Ishikawa (cell line): ENCODE measurements around the gene F2RL3.

Experiments
- CEBPB ChIP-seq: IDR thresholded peaks from 2 replicates; pipeline ENCODE4 v1.6.1; 2012
- CREB1 ChIP-seq: IDR thresholded peaks from 2 replicates; pipeline ENCODE4 v1.6.1; 2012; ENCODE audit warnings: low read depth
- EGR1 ChIP-seq: IDR thresholded peaks from 2 replicates; pipeline ENCODE4 v1.6.1; 2012
- EP300 ChIP-seq: IDR thresholded peaks from 2 replicates; pipeline ENCODE4 v1.6.1; 2012; ENCODE audit warnings: borderline replicate concordance
- FOXM1 ChIP-seq: IDR thresholded peaks from 2 replicates; pipeline ENCODE4 v1.6.1; 2012; ENCODE audit warnings: low read depth, borderline replicate concordance
- NFIC ChIP-seq: IDR thresholded peaks from 2 replicates; pipeline ENCODE4 v1.6.1; 2012
- RAD21 ChIP-seq: IDR thresholded peaks from 2 replicates; pipeline ENCODE4 v1.6.1; 2012; ENCODE audit warnings: low read depth
- TAF1 ChIP-seq: IDR thresholded peaks from 2 replicates; pipeline ENCODE4 v1.6.1; 2012; ENCODE audit warnings: low read depth, mild to moderate bottlenecking
- TCF12 ChIP-seq: IDR thresholded peaks from 2 replicates; pipeline ENCODE4 v1.6.1; 2012; ENCODE audit warnings: low read depth
- TEAD4 ChIP-seq: IDR thresholded peaks from 2 replicates; pipeline ENCODE4 v1.6.1; 2012
- YY1 ChIP-seq: IDR thresholded peaks from 2 replicates; pipeline ENCODE4 v1.6.1; 2012; ENCODE audit warnings: low read depth
- ZBTB7A ChIP-seq: IDR thresholded peaks from 2 replicates; pipeline ENCODE4 v1.6.1; 2012; ENCODE audit warnings: low read depth
- TF ChIP-seq, protein P1 (sequence below): IDR thresholded peaks from 2 replicates; pipeline ENCODE4 v1.6.1; 2012
- TF ChIP-seq, protein P2 (sequence below): IDR thresholded peaks from 2 replicates; pipeline ENCODE4 v1.6.1; 2012
- TF ChIP-seq, protein P3 (sequence below): IDR thresholded peaks from 2 replicates; pipeline ENCODE4 v1.6.1; 2012; ENCODE audit warnings: low read depth, mild to moderate bottlenecking

The F2RL3 gene

GRCh38 chr19:16860118-16860517 is 28.7 kb upstream of the F2RL3 start:
- no peak for TF ChIP-seq TEAD4
- TF ChIP-seq, protein P1, sequence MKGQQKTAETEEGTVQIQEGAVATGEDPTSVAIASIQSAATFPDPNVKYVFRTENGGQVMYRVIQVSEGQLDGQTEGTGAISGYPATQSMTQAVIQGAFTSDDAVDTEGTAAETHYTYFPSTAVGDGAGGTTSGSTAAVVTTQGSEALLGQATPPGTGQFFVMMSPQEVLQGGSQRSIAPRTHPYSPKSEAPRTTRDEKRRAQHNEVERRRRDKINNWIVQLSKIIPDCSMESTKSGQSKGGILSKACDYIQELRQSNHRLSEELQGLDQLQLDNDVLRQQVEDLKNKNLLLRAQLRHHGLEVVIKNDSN = no peak
- no peak for TF ChIP-seq ZBTB7A
- TF ChIP-seq TAF1 = no peak
- no peak for TF ChIP-seq CREB1
- TF ChIP-seq, protein P2, sequence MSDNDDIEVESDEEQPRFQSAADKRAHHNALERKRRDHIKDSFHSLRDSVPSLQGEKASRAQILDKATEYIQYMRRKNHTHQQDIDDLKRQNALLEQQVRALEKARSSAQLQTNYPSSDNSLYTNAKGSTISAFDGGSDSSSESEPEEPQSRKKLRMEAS = no peak
- TF ChIP-seq NFIC = no peak
- no peak for TF ChIP-seq RAD21
- no peak for TF ChIP-seq CEBPB
- TF ChIP-seq TCF12 = no peak
- TF ChIP-seq FOXM1 = no peak
- TF ChIP-seq EGR1 = no peak
- no peak for TF ChIP-seq EP300
- TF ChIP-seq YY1 = no peak

DNA sequence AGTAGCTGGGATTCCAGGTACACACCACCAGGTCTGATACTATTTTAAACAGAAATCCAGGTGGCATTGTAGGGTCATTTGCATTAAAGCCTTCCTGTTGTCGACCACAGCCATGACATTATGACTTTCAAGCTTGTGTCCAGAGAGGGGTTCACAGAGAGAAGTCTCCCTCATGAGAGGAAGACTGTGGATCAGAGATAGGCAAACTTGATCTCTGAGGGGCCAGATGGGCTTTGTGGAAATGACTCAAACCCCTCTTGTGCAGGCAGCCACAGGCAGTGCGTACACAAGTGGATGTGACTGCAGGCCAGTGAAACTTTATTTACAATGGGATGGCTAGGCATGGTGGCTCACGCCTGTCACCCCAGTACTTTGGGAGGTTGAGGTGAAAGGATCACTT is 27.8 kb upstream of the F2RL3 start:
- no peak for TF ChIP-seq ZBTB7A
- no peak for TF ChIP-seq CREB1

DNA sequence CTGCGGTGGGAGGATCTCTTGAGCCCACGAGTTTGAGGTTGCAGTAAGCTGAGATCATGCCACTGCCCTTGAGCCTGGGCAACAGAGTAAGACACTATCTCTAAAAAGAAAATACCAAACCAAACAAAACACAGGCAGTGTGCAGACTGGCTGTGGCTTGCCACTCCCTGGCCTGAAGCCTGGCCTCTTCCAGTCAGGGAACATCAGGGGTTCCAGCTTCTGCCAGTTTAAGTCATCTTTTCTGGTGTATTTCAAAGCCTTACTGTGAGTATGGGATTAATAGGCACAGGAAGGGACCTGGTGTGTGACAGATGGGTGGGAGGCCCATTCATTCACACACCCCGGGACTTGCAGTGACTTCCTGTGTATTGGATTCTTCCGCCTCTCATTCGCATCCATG is 27.0 kb upstream of the F2RL3 start:
- TF ChIP-seq TCF12 (no peak), EP300 (no peak), TAF1 (no peak), YY1 (no peak), RAD21 (no peak), TEAD4 (no peak), EGR1 (no peak), NFIC (no peak), CREB1 (no peak), CEBPB (no peak), FOXM1 (no peak), ZBTB7A (no peak)
- TF ChIP-seq, protein P2 = no peak
- TF ChIP-seq, protein P1 = no peak
- TF ChIP-seq, protein P3, sequence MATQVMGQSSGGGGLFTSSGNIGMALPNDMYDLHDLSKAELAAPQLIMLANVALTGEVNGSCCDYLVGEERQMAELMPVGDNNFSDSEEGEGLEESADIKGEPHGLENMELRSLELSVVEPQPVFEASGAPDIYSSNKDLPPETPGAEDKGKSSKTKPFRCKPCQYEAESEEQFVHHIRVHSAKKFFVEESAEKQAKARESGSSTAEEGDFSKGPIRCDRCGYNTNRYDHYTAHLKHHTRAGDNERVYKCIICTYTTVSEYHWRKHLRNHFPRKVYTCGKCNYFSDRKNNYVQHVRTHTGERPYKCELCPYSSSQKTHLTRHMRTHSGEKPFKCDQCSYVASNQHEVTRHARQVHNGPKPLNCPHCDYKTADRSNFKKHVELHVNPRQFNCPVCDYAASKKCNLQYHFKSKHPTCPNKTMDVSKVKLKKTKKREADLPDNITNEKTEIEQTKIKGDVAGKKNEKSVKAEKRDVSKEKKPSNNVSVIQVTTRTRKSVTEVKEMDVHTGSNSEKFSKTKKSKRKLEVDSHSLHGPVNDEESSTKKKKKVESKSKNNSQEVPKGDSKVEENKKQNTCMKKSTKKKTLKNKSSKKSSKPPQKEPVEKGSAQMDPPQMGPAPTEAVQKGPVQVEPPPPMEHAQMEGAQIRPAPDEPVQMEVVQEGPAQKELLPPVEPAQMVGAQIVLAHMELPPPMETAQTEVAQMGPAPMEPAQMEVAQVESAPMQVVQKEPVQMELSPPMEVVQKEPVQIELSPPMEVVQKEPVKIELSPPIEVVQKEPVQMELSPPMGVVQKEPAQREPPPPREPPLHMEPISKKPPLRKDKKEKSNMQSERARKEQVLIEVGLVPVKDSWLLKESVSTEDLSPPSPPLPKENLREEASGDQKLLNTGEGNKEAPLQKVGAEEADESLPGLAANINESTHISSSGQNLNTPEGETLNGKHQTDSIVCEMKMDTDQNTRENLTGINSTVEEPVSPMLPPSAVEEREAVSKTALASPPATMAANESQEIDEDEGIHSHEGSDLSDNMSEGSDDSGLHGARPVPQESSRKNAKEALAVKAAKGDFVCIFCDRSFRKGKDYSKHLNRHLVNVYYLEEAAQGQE = no peak

DNA sequence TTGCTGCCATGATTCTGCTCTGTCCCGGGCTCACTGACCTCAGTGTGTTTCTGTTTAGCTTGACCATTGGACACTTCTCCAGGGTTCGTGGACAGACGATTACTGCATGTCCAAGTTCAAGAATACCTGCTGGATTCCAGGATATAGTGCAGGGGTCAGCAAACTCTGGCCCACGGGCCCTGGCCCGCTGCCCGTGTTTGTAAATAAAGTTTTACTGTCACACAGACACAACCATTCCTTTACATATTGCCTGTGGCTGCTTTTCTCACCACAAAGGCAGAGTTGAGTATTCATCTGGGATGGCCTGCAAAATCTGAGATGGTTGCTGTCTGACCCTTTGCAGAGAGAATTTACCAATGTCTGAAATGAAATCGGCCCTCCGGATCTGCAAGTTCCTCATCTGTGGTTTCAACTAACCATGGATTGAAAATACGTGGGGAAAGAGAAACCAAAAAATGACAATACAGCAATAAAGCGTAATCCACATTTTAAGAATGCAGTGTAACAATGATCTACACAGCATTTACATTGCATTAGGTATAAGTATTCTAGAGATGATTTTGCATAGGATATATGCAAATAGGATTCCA is 25.9 kb upstream of the F2RL3 start:
- no peak for TF ChIP-seq EGR1
- TF ChIP-seq, protein P3 = no peak
- no peak for TF ChIP-seq TEAD4
- TF ChIP-seq TAF1 = no peak
- no peak for TF ChIP-seq CREB1
- no peak for TF ChIP-seq FOXM1
- TF ChIP-seq TCF12 = no peak
- TF ChIP-seq, protein P1 = no peak
- no peak for TF ChIP-seq EP300
- no peak for TF ChIP-seq RAD21
- TF ChIP-seq NFIC = no peak
- TF ChIP-seq ZBTB7A = no peak
- no peak for TF ChIP-seq CEBPB
- TF ChIP-seq, protein P2 = no peak
- TF ChIP-seq YY1 = no peak

GRCh38 chr19:16867211-16867610 is 21.6 kb upstream of the F2RL3 start:
- TF ChIP-seq, protein P1 = no peak
- TF ChIP-seq TEAD4 = no peak
- no peak for TF ChIP-seq ZBTB7A
- no peak for TF ChIP-seq RAD21
- TF ChIP-seq EP300 = no peak
- TF ChIP-seq, protein P3 = no peak
- no peak for TF ChIP-seq TAF1
- no peak for TF ChIP-seq TCF12
- TF ChIP-seq, protein P2 = no peak
- TF ChIP-seq CEBPB = no peak
- TF ChIP-seq EGR1 = no peak
